ENCODE results near the gene IFT122. TPM values are rescaled to one million over a fixed set of nuclear protein-coding genes. Genes with fewer than 3 reads are reported as not detected.

The IFT122 gene
- total RNA-seq, 2 experiments from 2014 or later = 27.8 to 32.4 TPM

DNA sequence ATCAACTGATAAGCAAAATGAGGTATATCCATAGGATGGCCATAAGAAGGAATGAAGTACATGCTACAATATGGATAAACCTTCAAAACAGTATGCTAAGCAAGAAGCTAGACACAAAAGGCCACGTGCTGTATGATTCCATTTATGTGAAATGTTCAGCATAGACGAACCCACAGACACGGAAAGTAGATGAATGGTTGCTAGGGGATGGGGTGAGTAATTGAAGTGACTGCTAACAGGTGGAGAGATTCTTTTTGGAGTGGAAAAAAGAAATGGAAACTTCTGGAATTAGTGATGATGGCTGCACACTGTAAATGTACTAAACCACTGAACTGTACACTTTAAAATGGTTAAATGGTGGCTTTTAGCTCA is 11.0 kb upstream of the IFT122 start:
- Mint-ChIP-seq H3K4me1 (ENCODE audit: low read depth) (peaks cover 45% of the 10 kb centered on the region), H3K27ac (peak overlapping the region; percentile 71), H3K9me3 (no peaks in the 10 kb centered on the region), H3K4me3 (no peak overlapping the region), H3K27me3 (ENCODE audit: low read depth) (no peaks in the 10 kb centered on the region), H3K36me3 (ENCODE audit: low read depth) (peaks cover 24% of the 10 kb centered on the region)
- CTCF ChIA-PET = interaction anchor here (0.9 kb wide), 1 partner anchor 10 kb away, joined by 4 read pairs; the partner anchor contains the start of gene MBD4
- peak; percentile 21 for DNase-seq
- intact Hi-C loops (cut with micrococcal nuclease) = loop anchor here (10.0 kb wide), 1 partner anchor 314 kb away; no protein-coding TSS in a partner anchor

DNA sequence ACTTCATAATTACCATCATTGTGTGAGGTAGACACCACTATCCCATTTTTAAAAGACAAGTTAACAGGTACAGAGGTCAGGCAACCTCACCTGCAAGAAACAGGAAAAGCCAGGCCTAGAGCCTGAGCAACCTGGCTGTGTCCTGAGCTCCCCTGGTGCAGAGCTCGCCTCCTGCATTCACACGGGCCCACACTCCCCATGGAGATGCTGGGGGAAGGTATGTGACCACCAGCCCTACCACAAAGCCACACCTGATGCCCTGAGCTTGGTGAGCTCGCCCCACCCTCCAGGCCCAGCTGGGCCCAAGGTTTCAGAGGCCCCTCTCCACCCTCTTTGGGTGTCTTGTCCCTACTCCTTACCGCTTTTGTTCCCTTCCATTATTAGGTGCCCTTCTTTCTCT is 10.4 kb upstream of the IFT122 start:
- DNase-seq = no peak
- CTCF ChIA-PET = interaction anchor here (0.6 to 0.9 kb wide), 2 partner anchors 10 to 163 kb away, joined by 3 to 4 read pairs; partner anchors contain the start of gene MBD4
- intact Hi-C loops (cut with micrococcal nuclease) = loop anchor here (10.0 kb wide), 1 partner anchor 315 kb away; no protein-coding TSS in a partner anchor
- Mint-ChIP-seq H3K4me3 (no peak overlapping the region), H3K27me3 (ENCODE audit: low read depth) (no peaks in the 10 kb centered on the region), H3K4me1 (ENCODE audit: low read depth) (peaks cover 43% of the 10 kb centered on the region), H3K9me3 (no peaks in the 10 kb centered on the region), H3K36me3 (ENCODE audit: low read depth) (peaks cover 27% of the 10 kb centered on the region), H3K27ac (peak overlapping the region; percentile 71)

DNA sequence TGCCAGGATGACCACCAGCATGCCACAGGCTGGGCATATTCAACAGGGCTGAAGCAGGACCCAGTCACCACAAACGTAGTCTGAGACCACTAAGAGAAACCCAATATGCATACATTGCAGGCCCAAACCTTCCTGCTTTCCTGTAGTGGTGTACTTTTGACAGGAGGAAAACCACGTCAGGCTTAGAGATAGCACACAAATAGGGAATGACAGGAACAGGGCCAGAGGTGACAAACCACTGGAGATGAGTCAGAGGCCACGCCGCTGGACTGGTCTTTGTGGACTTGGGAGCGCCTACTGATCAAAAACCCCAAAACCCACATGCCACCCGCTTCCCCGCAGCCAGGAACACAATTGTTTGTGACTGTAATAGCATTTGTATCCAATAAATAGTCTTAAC is 8.0 kb upstream of the IFT122 start:
- CTCF ChIA-PET = no interaction called here
- peaks cover 42% of the 10 kb centered on the region for H3K36me3 Mint-ChIP-seq (ENCODE audit: low read depth)
- no peak for DNase-seq
- no peaks in the 10 kb centered on the region for H3K27me3 Mint-ChIP-seq (ENCODE audit: low read depth)
- H3K9me3 Mint-ChIP-seq = no peaks in the 10 kb centered on the region
- no peak overlapping the region for H3K4me3 Mint-ChIP-seq
- intact Hi-C loops (cut with micrococcal nuclease) = no loop called here
- peaks cover 56% of the 10 kb centered on the region for H3K4me1 Mint-ChIP-seq (ENCODE audit: low read depth)
- peak overlapping the region; percentile 40 for H3K27ac Mint-ChIP-seq

DNA sequence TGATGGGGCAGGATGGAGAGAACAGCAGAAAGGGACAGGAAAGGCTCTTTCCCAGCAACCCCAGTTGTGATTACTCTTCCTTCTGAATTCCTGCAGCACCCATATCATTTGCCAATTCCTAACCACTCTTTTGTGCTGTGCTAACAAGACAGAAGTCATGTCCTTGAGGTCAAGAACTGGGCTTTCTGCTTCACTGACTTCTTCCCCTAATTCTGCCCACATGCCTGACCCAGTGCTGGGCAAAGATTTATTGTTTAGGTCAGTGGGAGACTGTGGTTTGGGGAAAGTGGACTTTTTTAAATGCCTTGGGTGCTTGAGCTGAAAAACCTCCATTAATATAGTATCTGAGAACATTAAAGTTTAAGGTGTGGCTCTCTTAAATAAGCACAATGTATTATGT is 7.4 kb upstream of the IFT122 start:
- CTCF ChIA-PET = interaction anchor here (1.7 kb wide), 1 partner anchor 33 kb away, joined by 4 read pairs; no protein-coding TSS in a partner anchor
- no peaks in the 10 kb centered on the region for H3K27me3 Mint-ChIP-seq (ENCODE audit: low read depth)
- H3K27ac Mint-ChIP-seq = no peak overlapping the region
- peaks cover 44% of the 10 kb centered on the region for H3K36me3 Mint-ChIP-seq (ENCODE audit: low read depth)
- peaks cover 59% of the 10 kb centered on the region for H3K4me1 Mint-ChIP-seq (ENCODE audit: low read depth)
- no peaks in the 10 kb centered on the region for H3K9me3 Mint-ChIP-seq
- intact Hi-C loops (cut with micrococcal nuclease) = no loop called here
- DNase-seq = no peak
- H3K4me3 Mint-ChIP-seq = no peak overlapping the region

DNA sequence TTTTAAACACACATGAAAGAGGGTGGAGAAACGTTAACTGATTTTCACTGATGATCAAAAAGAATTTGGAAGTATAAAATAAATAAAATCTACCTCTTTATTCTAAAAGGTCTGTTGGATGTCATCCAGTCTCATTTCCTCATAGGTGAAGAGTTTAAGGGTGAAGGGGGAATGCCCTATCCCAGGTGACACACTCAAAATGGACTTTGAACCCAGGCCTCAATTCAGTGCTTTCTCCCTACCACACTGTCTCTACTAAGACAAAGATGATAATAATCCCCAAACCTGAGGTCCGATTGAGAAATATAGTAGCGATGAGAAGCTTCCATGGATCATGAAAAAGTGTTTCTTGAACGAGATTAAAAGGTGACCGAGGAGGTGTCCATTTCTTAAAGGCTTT is 6.5 kb upstream of the IFT122 start:
- Mint-ChIP-seq H3K4me3 (no peak overlapping the region), H3K27me3 (ENCODE audit: low read depth) (no peaks in the 10 kb centered on the region), H3K4me1 (ENCODE audit: low read depth) (peaks cover 59% of the 10 kb centered on the region), H3K9me3 (no peaks in the 10 kb centered on the region), H3K36me3 (ENCODE audit: low read depth) (peaks cover 49% of the 10 kb centered on the region), H3K27ac (no peak overlapping the region)
- intact Hi-C loops (cut with micrococcal nuclease) = no loop called here
- no peak for DNase-seq
- CTCF ChIA-PET = interaction anchor here (1.7 kb wide), 1 partner anchor 34 kb away, joined by 4 read pairs; no protein-coding TSS in a partner anchor

DNA sequence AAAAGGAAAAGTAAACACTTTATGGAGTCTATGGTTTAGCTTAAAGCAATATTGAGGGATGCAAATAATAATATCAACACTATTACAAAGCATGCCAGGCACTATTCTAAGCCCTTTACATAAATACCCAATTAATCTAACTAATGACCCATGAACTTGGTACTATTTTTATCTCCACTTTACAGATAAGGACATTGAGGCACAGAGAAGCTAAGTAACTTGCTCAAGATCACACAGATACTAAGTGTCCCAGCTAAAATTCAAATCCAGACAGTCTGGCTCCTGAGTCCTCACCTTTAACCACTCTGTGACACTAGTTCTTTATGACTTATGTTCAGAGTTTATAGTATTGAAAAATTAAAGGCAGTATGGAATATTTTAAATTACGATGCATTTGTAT is 5.9 kb upstream of the IFT122 start:
- DNase-seq = no peak
- peaks cover 45% of the 10 kb centered on the region for H3K36me3 Mint-ChIP-seq (ENCODE audit: low read depth)
- H3K4me1 Mint-ChIP-seq (ENCODE audit: low read depth) = peaks cover 56% of the 10 kb centered on the region
- intact Hi-C loops (cut with micrococcal nuclease) = no loop called here
- no peak overlapping the region for H3K4me3 Mint-ChIP-seq
- H3K27me3 Mint-ChIP-seq (ENCODE audit: low read depth) = no peaks in the 10 kb centered on the region
- CTCF ChIA-PET = interaction anchor here (1.7 kb wide), 1 partner anchor 35 kb away, joined by 4 read pairs; no protein-coding TSS in a partner anchor
- no peaks in the 10 kb centered on the region for H3K9me3 Mint-ChIP-seq
- H3K27ac Mint-ChIP-seq = no peak overlapping the region

DNA sequence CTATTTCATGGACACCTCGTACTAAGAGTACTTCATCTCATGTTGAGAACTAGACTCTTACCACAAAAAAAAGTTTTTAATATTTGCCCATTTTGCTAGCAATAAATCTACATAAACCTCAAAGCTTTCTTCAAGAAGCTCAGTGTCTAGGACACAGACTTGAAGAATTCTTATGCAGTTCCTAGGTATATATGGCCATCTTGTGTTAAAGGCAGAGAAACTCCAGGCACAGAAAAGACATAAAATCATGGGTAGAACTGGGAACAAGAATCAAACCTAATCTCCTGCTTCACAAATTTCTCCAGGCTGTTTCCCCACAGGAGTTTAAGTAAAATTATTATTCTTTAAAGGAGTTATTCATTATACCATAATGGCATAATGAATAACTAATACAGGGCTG is 4.7 kb upstream of the IFT122 start:
- H3K9me3 Mint-ChIP-seq = no peaks in the 10 kb centered on the region
- H3K36me3 Mint-ChIP-seq (ENCODE audit: low read depth) = peaks cover 49% of the 10 kb centered on the region
- peak overlapping the region; percentile 71 for H3K27ac Mint-ChIP-seq
- no peaks in the 10 kb centered on the region for H3K27me3 Mint-ChIP-seq (ENCODE audit: low read depth)
- H3K4me1 Mint-ChIP-seq (ENCODE audit: low read depth) = peaks cover 48% of the 10 kb centered on the region
- no peak for DNase-seq
- H3K4me3 Mint-ChIP-seq = no peak overlapping the region
- CTCF ChIA-PET = interaction anchor here (1.8 kb wide), 1 partner anchor 35 kb away, joined by 9 read pairs; no protein-coding TSS in a partner anchor
- intact Hi-C loops (cut with micrococcal nuclease) = loop anchor here (1.0 kb wide), 1 partner anchor 52 kb away; no protein-coding TSS in a partner anchor

DNA sequence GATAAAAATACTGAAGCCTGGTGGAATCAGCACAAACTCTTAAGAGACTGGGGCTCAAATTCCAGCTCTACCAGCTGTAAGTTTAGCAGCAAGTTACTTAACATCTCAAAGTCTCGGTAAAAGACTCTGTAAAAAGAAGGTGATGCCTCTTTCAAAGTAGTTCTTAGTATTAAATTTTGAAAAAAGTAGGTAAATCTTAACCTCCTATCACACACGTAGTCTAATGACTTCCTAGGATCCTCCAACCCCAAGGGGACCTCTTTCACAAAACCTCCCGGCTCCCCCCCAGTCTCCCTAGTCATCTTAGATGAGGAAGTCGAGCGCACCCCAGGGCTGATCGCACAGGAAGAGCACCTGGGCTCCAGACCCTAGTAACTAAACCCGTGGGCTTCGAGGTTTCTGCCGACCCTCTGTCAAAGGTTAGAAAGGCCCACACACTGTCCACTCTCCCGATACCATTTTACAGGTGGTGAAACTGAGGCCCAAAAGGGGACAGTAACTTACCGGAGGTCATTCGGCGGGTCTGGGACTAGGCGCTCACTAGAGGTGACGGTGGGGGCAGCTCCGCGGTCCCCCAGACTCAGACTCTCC is 703 bp upstream of the IFT122 start:
- DNase-seq = peak; percentile 61
- no peaks in the 10 kb centered on the region for H3K27me3 Mint-ChIP-seq (ENCODE audit: low read depth)
- H3K36me3 Mint-ChIP-seq (ENCODE audit: low read depth) = peaks cover 27% of the 10 kb centered on the region
- H3K27ac Mint-ChIP-seq = peak overlapping the region; percentile 89
- H3K9me3 Mint-ChIP-seq = no peaks in the 10 kb centered on the region
- H3K4me1 Mint-ChIP-seq (ENCODE audit: low read depth) = peaks cover 59% of the 10 kb centered on the region
- intact Hi-C loops (cut with micrococcal nuclease) = no loop called here
- CTCF ChIA-PET = interaction anchor here (0.9 to 2.9 kb wide), 4 partner anchors 10 to 56 kb away, joined by 3 to 10 read pairs (median 4); no protein-coding TSS in a partner anchor
- H3K4me3 Mint-ChIP-seq = peak overlapping the region; percentile 87

DNA sequence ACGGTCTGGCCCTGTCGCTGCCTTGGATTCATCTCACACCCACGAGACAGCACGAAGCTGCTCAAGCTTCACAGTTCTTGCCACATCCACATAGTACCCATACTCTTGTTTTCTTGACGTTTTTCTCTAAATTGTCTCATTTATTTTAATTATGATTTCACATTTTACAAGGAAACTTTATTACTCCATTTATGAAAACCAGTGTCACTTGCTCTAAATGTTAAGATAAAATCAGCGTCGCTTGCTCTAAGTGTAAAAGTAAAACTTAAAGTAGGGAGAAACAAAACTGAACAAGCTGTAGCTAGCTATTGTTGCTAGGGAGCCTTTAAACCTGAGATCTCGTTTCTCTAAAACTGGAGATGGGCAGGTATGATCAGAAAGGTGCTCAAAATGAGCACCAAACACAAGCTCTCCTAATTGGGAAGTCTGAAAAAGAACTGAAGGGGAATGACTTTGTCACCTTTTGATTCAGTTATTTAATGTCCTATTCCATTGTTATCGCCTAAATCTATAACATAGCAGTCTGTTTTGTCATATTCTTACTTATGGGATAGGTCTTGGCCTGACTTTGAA is 680 bp downstream of the IFT122 start:
- Mint-ChIP-seq H3K4me3 (peak overlapping the region; percentile 87), H3K9me3 (no peaks in the 10 kb centered on the region), H3K27me3 (ENCODE audit: low read depth) (no peaks in the 10 kb centered on the region), H3K27ac (peak overlapping the region; percentile 89), H3K4me1 (ENCODE audit: low read depth) (peaks cover 48% of the 10 kb centered on the region), H3K36me3 (ENCODE audit: low read depth) (peaks cover 19% of the 10 kb centered on the region)
- no peak for DNase-seq
- intact Hi-C loops (cut with micrococcal nuclease) = loop anchor here (1.0 to 10.0 kb wide), 17 partner anchors 12 to 1386 kb away; partner anchors contain the start of genes ACAD9, CNBP, EFCAB12 and HMCES
- CTCF ChIA-PET = interaction anchor here (1.0 to 2.9 kb wide), 5 partner anchors 41 to 124 kb away, joined by 3 to 10 read pairs (median 4); a partner anchor contains a TSS

DNA sequence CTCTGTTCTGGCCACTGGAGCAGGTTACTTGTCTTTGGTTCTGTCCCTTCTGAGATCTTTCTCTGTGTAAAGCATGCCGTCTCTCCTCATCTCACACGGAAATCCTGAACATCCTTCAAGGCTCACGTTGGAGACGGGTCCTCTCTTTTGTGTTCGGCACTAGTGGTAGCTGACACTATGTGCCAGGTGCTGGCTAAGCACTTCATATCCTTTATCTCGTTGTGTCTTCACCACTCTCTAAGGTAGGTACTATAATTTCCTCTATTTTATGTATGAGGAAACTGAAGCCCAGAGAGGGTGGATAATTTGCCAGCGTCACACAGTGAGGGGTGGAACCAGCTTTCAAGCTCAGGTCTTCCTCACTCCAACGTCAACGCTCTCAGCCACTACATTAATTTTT is 1.2 kb downstream of the IFT122 start:
- intact Hi-C loops (cut with micrococcal nuclease) = loop anchor here (2.0 to 10.0 kb wide), 7 partner anchors 42 to 1386 kb away; partner anchors contain the start of genes PLXND1, RAB43 and SEC61A1
- CTCF ChIA-PET = interaction anchor here (1.2 to 2.9 kb wide), 2 partner anchors 58 to 123 kb away, joined by 3 to 10 read pairs; no protein-coding TSS in a partner anchor
- Mint-ChIP-seq H3K4me1 (ENCODE audit: low read depth) (peaks cover 44% of the 10 kb centered on the region), H3K27ac (peak overlapping the region; percentile 89), H3K9me3 (no peaks in the 10 kb centered on the region), H3K4me3 (peak overlapping the region; percentile 87), H3K27me3 (ENCODE audit: low read depth) (no peaks in the 10 kb centered on the region), H3K36me3 (ENCODE audit: low read depth) (peaks cover 19% of the 10 kb centered on the region)
- peak; percentile 39 for DNase-seq

DNA sequence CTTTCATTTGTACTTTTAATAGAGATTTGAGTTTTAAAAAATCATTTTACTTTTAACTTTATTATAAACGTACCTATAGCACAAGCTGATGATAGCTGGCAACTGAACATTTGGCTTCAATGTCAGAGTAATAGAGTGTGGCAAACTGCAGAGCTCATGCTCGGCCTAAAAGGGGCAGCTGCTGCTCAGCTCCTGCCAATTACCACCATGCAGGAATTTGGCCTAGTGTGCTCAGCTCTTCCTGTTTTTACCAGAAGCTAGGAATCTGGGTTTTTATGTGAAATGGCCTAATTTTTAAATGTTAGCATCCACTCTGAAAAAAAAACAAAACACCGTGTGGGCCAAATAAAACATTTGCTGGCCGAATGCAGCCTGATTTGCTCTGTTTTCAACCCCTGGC is 1.8 kb downstream of the IFT122 start:
- peaks cover 38% of the 10 kb centered on the region for H3K4me1 Mint-ChIP-seq (ENCODE audit: low read depth)
- CTCF ChIA-PET = interaction anchor here (1.0 to 2.9 kb wide), 2 partner anchors 49 to 58 kb away, joined by 4 to 10 read pairs; no protein-coding TSS in a partner anchor
- no peak overlapping the region for H3K27ac Mint-ChIP-seq

DNA sequence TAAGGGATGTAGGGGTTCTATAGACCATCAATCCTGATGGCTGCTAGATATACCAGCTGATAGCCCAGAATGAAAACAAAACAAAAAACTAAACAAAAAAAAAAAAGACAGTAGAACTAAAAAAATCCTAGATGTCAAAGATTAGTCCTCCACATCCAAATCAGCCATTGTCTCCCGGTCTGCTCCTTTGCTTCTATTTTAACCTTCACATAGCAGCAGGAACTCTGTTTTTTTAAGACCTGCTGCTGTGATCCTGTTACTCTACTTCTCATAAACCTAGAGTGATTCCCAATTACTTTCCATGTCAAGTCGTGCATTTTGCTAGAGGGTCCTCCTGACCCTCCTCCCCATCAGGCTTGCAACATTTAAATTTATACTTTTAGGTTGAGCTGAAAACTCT is 2.5 kb downstream of the IFT122 start:
- Mint-ChIP-seq H3K4me3 (no peak overlapping the region), H3K27ac (peak overlapping the region; percentile 39), H3K36me3 (ENCODE audit: low read depth) (peaks cover 11% of the 10 kb centered on the region), H3K27me3 (ENCODE audit: low read depth) (no peaks in the 10 kb centered on the region), H3K4me1 (ENCODE audit: low read depth) (peaks cover 32% of the 10 kb centered on the region), H3K9me3 (no peaks in the 10 kb centered on the region)
- intact Hi-C loops (cut with micrococcal nuclease) = loop anchor here (5.0 to 10.0 kb wide), 5 partner anchors 165 to 1388 kb away; partner anchors contain the start of genes PLXND1, RAB43 and SEC61A1
- CTCF ChIA-PET = interaction anchor here (1.0 kb wide), 1 partner anchor 48 kb away, joined by 4 read pairs; no protein-coding TSS in a partner anchor
- no peak for DNase-seq

More for the DNA sequence above, 1.8 kb downstream of the IFT122 start:
- intact Hi-C loops (cut with micrococcal nuclease) = loop anchor here (2.0 to 10.0 kb wide), 7 partner anchors 41 to 1387 kb away; partner anchors contain the start of genes PLXND1, RAB43 and SEC61A1
- Mint-ChIP-seq H3K36me3 (ENCODE audit: low read depth) (peaks cover 14% of the 10 kb centered on the region), H3K9me3 (no peaks in the 10 kb centered on the region), H3K4me3 (peak overlapping the region; percentile 87), H3K27me3 (ENCODE audit: low read depth) (no peaks in the 10 kb centered on the region)
- no peak for DNase-seq

All from activated naive CD4-positive, alpha-beta T cell treated with anti-CD3 and anti-CD28 coated beads for 36 hours (primary cell).